GM21786 (cell line): Measurements from ENCODE around the gene ATXN7L2.

Experiments
- ATAC-seq: cut with Tn5 transposase; IDR thresholded peaks from one replicate; pipeline ENCODE4 v1.9.1; 2021; ENCODE audit not compliant: unreplicated experiment

Gene ATXN7L2

GRCh38 chr1:109497449-109498160 is 13.9 kb downstream of the ATXN7L2 start:
- ATAC-seq: no peak

GRCh38 chr1:109498161-109498801 is 14.6 kb downstream of the ATXN7L2 start:
- ATAC-seq: no peak

GRCh38 chr1:109499081-109499480 is 15.4 kb downstream of the ATXN7L2 start:
- ATAC-seq: no peak

- ATAC-seq: no peak
Measured at GRCh38 chr1:109499661-109500536, 16.2 kb downstream of the ATXN7L2 start.

- ATAC-seq: no peak
Measured at GRCh38 chr1:109500941-109501381, 17.3 kb downstream of the ATXN7L2 start.

GRCh38 chr1:109501644-109502363 is 18.1 kb downstream of the ATXN7L2 start:
- ATAC-seq: no peak

GRCh38 chr1:109502364-109502851 is 18.7 kb downstream of the ATXN7L2 start:
- no peak for ATAC-seq

- no peak for ATAC-seq
Measured at GRCh38 chr1:109503935-109504334, 20.2 kb downstream of the ATXN7L2 start.

GRCh38 chr1:109504974-109505373 is 21.3 kb downstream of the ATXN7L2 start:
- no peak for ATAC-seq

GRCh38 chr1:109508001-109508872 is 24.5 kb downstream of the ATXN7L2 start:
- ATAC-seq: no peak

GRCh38 chr1:109508873-109509175 is 25.1 kb downstream of the ATXN7L2 start:
- ATAC-seq: no peak

- no peak for ATAC-seq
Measured at GRCh38 chr1:109509176-109510134, 25.8 kb downstream of the ATXN7L2 start, which contains the start of gene AMIGO1. TSS of gene AMIGO1 (minus strand) at chr1:109509727. CDS start at chr1:109508912, 815 bp downstream.

- no peak for ATAC-seq
Measured at GRCh38 chr1:109513110-109513710, 29.5 kb downstream of the ATXN7L2 start.

- ATAC-seq: no peak
Measured at GRCh38 chr1:109514846-109515245, 31.1 kb downstream of the ATXN7L2 start.

GRCh38 chr1:109516872-109517271 is 33.2 kb downstream of the ATXN7L2 start:
- ATAC-seq: no peak

GRCh38 chr1:109517337-109517736 is 33.6 kb downstream of the ATXN7L2 start:
- no peak for ATAC-seq

GRCh38 chr1:109521002-109521951 is 37.6 kb downstream of the ATXN7L2 start:
- no peak for ATAC-seq
